ENCODE data around the gene RPL10A.

Gene RPL10A

GRCh38 chr6:35475573-35475972 is 7.4 kb downstream of the RPL10A start:
- Histone ChIP-seq H3K27me3 (ENCODE audit: insufficient read depth, low read depth) (no peaks in the 10 kb centered on the region), H3K4me3 (IDR thresholded peaks at IDR 0.05; ENCODE audit: insufficient read depth, low read depth, low read length) (no peak overlapping the region), H3K9ac (no peak overlapping the region), H3K4me1 (ENCODE audit: low read depth, poor library complexity, severe bottlenecking) (peaks cover 10% of the 10 kb centered on the region), H3K27ac (no peak overlapping the region), H3K36me3 (ENCODE audit: insufficient read depth) (peaks cover 8% of the 10 kb centered on the region), H2AFZ (ENCODE audit: low read depth) (no peak overlapping the region), H3K79me2 (ENCODE audit: insufficient read depth, low read depth) (peaks cover 10% of the 10 kb centered on the region), H3K4me2 (no peak overlapping the region), H4K20me1 (ENCODE audit: insufficient read depth) (peaks cover 19% of the 10 kb centered on the region)
- TF ChIP-seq CTCF (conservative IDR thresholded peaks at IDR 0.05; ENCODE audit: low read depth, low read length) = no peak

DNA sequence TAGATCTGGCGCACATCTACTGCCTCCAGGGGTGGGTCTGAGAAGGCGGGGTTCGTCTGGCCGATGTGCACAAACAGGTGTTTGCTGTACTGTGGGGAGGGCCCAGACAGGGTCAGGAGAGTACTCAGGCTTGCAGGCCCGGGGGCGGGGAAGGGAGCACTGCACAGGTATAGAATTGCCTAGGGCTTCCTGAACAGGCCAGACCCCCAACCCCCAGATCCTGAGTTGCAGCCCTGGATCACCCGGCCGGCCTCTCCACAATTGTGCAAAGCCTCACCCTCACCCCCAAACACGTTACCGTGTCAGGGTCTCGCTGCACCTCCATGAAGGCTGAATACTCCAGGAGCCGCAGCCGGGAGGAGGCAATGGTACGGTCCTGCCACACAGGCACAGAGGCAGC is 7.8 kb downstream of the RPL10A start:
- no peak for TF ChIP-seq CTCF (conservative IDR thresholded peaks at IDR 0.05; ENCODE audit: low read depth, low read length)
- Histone ChIP-seq H3K79me2 (ENCODE audit: insufficient read depth, low read depth) (peaks cover 5% of the 10 kb centered on the region; the same call in 1 of the 2 replicates), H4K20me1 (ENCODE audit: insufficient read depth) (peaks cover 15% of the 10 kb centered on the region), H3K4me1 (ENCODE audit: low read depth, poor library complexity, severe bottlenecking) (peaks cover 5% of the 10 kb centered on the region), H3K27ac (no peak overlapping the region), H3K4me3 (IDR thresholded peaks at IDR 0.05; ENCODE audit: insufficient read depth, low read depth, low read length) (no peak overlapping the region), H3K27me3 (ENCODE audit: insufficient read depth, low read depth) (no peaks in the 10 kb centered on the region), H2AFZ (ENCODE audit: low read depth) (no peak overlapping the region), H3K4me2 (no peak overlapping the region), H3K36me3 (ENCODE audit: insufficient read depth) (peaks cover 4% of the 10 kb centered on the region; the same call in 1 of the 2 replicates), H3K9ac (no peak overlapping the region)

GRCh38 chr6:35477028-35477427 is 8.8 kb downstream of the RPL10A start:
- Histone ChIP-seq H3K36me3 (ENCODE audit: insufficient read depth) (no peaks in the 10 kb centered on the region), H3K27ac (no peak overlapping the region), H2AFZ (ENCODE audit: low read depth) (no peak overlapping the region), H3K4me3 (IDR thresholded peaks at IDR 0.05; ENCODE audit: insufficient read depth, low read depth, low read length) (no peak overlapping the region), H3K4me1 (ENCODE audit: low read depth, poor library complexity, severe bottlenecking) (no peaks in the 10 kb centered on the region), H3K9ac (no peak overlapping the region), H3K79me2 (ENCODE audit: insufficient read depth, low read depth) (no peaks in the 10 kb centered on the region), H3K4me2 (no peak overlapping the region), H4K20me1 (ENCODE audit: insufficient read depth) (0 out of 2 replicates have a peak, but pooled peaks cover 6% of the 10 kb centered on the region), H3K27me3 (ENCODE audit: insufficient read depth, low read depth) (no peaks in the 10 kb centered on the region)
- no peak for TF ChIP-seq CTCF (conservative IDR thresholded peaks at IDR 0.05; ENCODE audit: low read depth, low read length)

- Histone ChIP-seq H3K4me3 (IDR thresholded peaks at IDR 0.05; ENCODE audit: insufficient read depth, low read depth, low read length) (no peak overlapping the region), H3K36me3 (ENCODE audit: insufficient read depth) (no peaks in the 10 kb centered on the region), H4K20me1 (ENCODE audit: insufficient read depth) (no peaks in the 10 kb centered on the region), H2AFZ (ENCODE audit: low read depth) (no peak overlapping the region), H3K79me2 (ENCODE audit: insufficient read depth, low read depth) (no peaks in the 10 kb centered on the region), H3K27me3 (ENCODE audit: insufficient read depth, low read depth) (no peaks in the 10 kb centered on the region), H3K9ac (no peak overlapping the region), H3K27ac (no peak overlapping the region), H3K4me2 (no peak overlapping the region), H3K4me1 (ENCODE audit: low read depth, poor library complexity, severe bottlenecking) (no peaks in the 10 kb centered on the region)
- TF ChIP-seq CTCF (conservative IDR thresholded peaks at IDR 0.05; ENCODE audit: low read depth, low read length) = no peak
Observed at GRCh38 chr6:35477551-35478179, 9.5 kb downstream of the RPL10A start.

Data from KMS-11 (cell line).